GM12875 (cell line): ENCODE measurements around the gene ATXN7L3.
"Not testable (repeated sequence)": the region's sequence is repeated elsewhere in the genome, so short reads cannot be mapped to it uniquely, and the experiment has no call there.

ENCODE experiments used
- H3K4me3 ChIP-seq: one replicate; pipeline ENCODE4 v1.5.1; 2011; ENCODE audit warnings: low read depth, low read length, control low read depth
- TF ChIP-seq, protein P1 (sequence below): IDR thresholded peaks from 2 replicates; pipeline ENCODE4 v1.5.1; 2011; ENCODE audit warnings: low read depth, mild to moderate bottlenecking, control low read depth, inconsistent platforms, low read length, moderate library complexity, borderline replicate concordance; ENCODE audit not compliant: insufficient read depth

ATXN7L3 gene

DNA sequence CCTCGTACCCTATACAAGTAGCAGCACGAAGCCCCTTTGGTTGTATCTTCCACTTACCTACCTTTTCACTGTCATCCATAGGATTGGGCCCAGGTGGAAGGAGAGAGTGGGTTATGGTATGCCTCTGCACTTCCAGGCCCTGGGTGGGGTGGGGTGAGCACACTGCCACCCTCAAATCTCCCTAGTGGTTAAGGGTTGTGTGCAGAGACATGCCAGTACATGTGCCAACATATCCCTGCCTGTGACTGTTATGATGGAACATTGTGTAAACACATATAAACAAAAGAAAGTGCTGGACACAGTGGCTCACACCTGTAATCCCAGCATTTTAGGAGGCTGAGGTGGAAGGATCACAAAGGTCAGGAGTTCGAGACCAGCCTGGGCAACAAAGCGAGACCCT is 46.8 kb downstream of the ATXN7L3 start:
- no peak overlapping the region for H3K4me3 ChIP-seq
- TF ChIP-seq, protein P1, sequence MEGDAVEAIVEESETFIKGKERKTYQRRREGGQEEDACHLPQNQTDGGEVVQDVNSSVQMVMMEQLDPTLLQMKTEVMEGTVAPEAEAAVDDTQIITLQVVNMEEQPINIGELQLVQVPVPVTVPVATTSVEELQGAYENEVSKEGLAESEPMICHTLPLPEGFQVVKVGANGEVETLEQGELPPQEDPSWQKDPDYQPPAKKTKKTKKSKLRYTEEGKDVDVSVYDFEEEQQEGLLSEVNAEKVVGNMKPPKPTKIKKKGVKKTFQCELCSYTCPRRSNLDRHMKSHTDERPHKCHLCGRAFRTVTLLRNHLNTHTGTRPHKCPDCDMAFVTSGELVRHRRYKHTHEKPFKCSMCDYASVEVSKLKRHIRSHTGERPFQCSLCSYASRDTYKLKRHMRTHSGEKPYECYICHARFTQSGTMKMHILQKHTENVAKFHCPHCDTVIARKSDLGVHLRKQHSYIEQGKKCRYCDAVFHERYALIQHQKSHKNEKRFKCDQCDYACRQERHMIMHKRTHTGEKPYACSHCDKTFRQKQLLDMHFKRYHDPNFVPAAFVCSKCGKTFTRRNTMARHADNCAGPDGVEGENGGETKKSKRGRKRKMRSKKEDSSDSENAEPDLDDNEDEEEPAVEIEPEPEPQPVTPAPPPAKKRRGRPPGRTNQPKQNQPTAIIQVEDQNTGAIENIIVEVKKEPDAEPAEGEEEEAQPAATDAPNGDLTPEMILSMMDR, result no peak

DNA sequence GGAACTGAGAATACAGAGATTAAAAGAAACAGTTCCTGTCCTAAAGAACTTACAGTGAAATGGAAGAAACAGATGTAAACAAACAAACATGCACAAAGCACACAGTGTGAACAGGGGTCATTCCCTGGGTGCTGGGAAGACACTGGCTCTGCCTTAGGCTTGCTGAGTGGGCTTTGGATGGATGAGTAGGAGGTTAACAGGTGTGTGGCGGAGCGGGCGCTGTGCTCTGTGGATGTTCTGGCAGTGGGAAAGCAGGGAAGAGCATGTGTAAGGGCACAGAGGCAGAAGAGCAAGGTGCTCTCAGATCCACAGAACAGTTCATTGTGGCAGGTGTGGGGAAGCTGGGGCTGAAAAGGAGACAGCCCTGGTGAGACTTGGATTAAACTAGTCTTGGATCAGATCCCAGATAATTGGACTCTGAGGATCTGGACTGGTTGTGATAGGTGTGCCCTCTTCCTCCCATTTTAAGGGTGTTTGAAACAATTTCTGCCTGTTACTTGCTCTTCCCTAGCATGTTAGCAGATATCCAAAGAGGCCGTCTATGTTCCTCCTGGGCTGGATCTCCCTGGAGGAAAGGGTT is 49.8 kb downstream of the ATXN7L3 start:
- H3K4me3 ChIP-seq, result no peak overlapping the region
- TF ChIP-seq, protein P1, result no peak

DNA sequence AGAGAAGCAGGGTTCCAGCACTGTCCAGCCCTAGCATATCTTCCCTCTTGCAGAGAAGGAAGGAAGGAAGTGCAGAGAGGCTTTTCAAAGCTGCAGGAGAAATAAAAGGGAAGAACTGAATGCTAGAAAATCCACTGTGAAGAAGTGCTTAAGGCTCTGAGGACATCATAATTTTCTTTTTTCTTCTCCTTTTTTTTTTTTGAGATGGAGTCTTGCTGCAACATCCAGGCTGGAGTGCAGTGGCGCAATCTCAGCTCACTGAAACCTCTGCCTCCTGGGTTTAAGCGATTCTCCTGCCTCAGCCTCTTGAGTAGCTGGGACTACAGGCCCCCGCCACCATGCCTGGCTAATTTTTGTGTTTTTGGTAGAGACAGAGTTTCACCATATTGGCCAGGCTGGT is 50.6 kb downstream of the ATXN7L3 start:
- H3K4me3 ChIP-seq, result not testable (repeated sequence)

DNA sequence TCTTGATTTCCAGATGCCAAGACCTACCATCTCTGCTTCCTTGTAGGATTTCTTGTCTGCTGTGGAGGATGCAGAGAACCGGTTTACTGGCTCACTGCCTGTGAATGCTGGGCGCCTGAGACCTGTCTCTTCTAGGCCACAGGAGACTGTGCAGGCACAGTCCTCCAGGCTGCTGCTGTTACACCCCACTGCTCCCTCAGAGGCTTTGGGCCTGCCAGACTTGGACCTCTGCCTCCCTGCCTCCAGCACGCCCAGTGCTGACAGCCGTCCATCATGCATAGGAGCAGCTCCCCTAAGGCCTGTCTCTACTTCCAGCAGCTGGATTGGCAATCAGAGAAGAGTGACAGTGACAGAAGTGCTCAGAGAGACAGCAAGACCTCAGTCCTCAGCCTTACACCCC is 51.9 kb downstream of the ATXN7L3 start:
- TF ChIP-seq, protein P1, result no peak
- H3K4me3 ChIP-seq, result no peak overlapping the region

DNA sequence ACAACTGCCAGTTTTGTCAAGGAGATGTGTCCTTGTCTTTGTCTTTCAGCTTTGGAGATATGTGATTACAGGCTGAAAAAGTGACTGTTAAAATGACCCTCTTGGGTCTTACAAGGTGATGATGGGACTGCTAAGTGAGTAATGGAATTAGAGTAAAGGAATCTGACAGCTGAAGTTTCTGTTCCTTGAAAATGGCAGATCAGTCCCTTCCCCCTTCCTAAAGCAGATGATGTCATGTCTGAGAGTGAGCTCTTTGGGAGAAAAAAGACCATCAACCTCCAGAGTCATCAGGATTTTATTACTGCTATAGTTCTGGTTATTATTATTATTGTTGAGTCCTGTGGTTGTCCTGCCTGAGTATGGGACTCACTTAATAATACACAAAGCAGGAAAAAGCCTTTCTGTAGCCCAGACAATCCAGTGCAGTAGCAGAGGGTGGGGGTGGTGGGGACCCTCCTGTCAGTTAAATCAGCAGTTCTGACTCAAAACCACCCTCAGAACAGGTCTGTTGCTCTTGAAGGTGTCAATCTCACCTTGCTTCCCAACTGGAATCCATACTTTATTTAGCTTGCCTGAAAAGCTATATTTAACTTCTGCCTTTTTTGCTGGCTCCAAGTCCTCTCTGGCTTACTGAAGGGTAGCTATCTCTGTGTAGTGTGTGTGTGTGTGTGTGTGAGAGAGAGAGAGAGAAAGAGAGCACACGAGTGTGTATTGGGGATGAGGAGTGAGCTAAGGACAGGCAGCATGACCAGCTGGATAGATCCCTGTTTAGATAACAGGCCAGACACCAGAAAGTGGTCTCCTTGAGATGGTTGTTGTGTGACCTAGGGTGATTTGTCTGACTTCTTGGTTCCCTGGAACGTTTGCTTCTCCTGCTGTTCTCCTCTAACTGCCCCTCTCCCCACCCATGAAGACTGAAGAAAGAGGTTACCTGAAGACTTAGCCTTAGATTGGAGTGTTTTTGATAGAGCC is 53.0 kb downstream of the ATXN7L3 start:
- TF ChIP-seq, protein P1, result no peak
- no peak overlapping the region for H3K4me3 ChIP-seq

DNA sequence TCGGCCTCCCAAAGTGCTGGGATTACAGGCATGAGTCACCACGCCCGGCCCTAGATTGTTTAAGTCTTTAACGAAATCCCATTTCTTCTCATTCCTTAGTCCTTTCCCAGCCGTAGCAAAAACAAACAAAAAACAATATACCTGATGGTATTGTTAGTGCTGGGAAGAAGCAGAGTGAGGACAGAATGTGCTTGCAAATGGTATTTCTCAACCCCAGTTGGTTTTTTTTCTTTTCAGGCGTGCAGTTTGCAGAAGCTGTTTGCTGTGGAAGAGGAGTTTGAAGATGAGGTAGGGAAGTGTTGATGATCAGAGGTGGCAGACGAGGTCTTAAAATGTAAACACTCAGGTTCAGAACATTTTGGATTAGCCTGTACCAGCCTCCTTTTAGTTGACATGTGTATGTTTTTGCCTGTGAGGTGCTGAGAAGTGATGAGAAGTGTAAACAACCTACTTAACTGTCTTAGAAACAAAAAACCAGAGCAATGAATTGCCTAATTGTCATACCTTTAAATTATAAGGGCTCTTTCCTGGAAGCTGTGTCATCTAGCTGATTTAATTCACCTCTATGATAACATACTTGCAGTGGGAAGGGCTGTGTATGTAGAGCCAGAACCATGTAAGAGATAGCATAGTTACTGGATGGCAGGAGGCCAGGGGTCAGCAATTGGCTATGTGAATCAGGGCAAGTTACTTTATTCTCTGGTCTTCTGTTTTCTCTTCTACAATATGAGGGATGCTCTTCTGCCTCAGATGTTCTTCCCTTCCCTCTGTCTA is 54.5 kb downstream of the ATXN7L3 start:
- H3K4me3 ChIP-seq, result no peak overlapping the region
- TF ChIP-seq, protein P1, result no peak

DNA sequence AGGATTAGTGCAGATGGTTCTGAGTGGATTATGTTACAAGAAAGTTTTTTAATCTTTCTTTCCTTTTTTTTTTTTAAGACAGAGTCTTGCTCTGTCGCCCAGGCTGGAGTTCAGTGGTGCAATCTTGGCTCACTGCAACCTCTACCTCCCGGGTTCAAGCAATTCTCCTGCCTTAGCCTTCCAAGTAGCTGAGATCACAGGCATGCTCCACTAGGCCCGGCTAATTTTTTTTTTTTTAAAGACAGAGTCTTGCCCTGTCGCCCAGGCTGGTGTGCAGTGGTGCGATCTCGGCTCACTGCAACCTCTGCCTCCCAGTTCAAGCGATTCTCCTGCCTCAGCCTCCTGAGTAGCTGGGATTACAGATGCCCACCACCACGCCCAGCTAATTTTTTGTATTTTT is 55.8 kb downstream of the ATXN7L3 start:
- H3K4me3 ChIP-seq, result not testable (repeated sequence)
